Ascending aorta (tissue), 2 donors: ENCODE data around the gene ENTHD1. TPM values are rescaled to one million over a fixed set of nuclear protein-coding genes. Genes with fewer than 3 reads are reported as not detected.

Source experiments
- DNase-seq, 2 donors: peaks; one replicate each; pipeline ENCODE4 v3.0.0-alpha.2; 2019; ENCODE audit warnings: low spot score in 2 of 2
- H3K27ac ChIP-seq, 2 donors: fragments of 200-600 bp; sonication (generic); one replicate each; pipeline ENCODE4 v1.5.1; 2016 to 2017; ENCODE audit warnings: mild to moderate bottlenecking in 1 of 2
- H3K27me3 ChIP-seq: fragments of 200-600 bp; sonication (generic); one replicate; pipeline ENCODE4 v1.5.1; 2017
- H3K36me3 ChIP-seq, 2 donors: fragments of 200-600 bp; sonication (generic); one replicate each; pipeline ENCODE4 v1.5.1; 2016
- H3K4me1 ChIP-seq, 2 donors: fragments of 200-600 bp; sonication (generic); one replicate each; pipeline ENCODE4 v1.5.1; 2016 to 2017; ENCODE audit warnings: mild to moderate bottlenecking in 1 of 2
- H3K4me3 ChIP-seq, 2 donors: fragments of 200-600 bp; sonication (generic); one replicate each; pipeline ENCODE4 v1.5.1; 2016 to 2017; ENCODE audit warnings: mild to moderate bottlenecking in 1 of 2
- H3K9me3 ChIP-seq, 2 donors: fragments of 200-600 bp; sonication (generic); one replicate each; pipeline ENCODE4 v1.5.1; 2016
- CTCF ChIP-seq, 3 experiments: fragments of 200-600 bp in 2 of 3; fragments of 450-650 bp in 1 of 3; sonication (generic) in 2 of 3; IDR thresholded peaks; one replicate each; pipeline ENCODE4 v1.5.1; 2016 to 2019; ENCODE audit warnings: antibody characterized with exemption in 3 of 3, mild to moderate bottlenecking in 1 of 3, moderate library complexity in 1 of 3
- intact Hi-C: fragments of 100-400 bp; cut with DNase I; formaldehyde crosslinking; loops from one replicate; pipeline ENCODE4 v1.15.1; 2023
- total RNA-seq: library from RNA; depleted of rRNA; stranded (reverse); fragments of >200 nt; gene quantifications from one replicate; pipeline ENCODE4 v1.1.0, GENCODE V29; 2016

ENTHD1 gene
- total RNA-seq, 1 donor from 2014 or later = 0.21 TPM

GRCh38 chr22:39924286-39924685 is 30.7 kb upstream of the ENTHD1 start:
- Histone ChIP-seq H3K9me3 (no peaks in the 10 kb centered on the region), H3K36me3 (no peaks in the 10 kb centered on the region), H3K4me1 (no peaks in the 10 kb centered on the region), H3K27ac (no peak overlapping the region), H3K27me3 (no peaks in the 10 kb centered on the region), H3K4me3 (no peak overlapping the region)
- DNase-seq = no peak
- TF ChIP-seq CTCF (IDR thresholded peaks at IDR 0.05) = no peak
- intact Hi-C loops = no loop called here

DNA sequence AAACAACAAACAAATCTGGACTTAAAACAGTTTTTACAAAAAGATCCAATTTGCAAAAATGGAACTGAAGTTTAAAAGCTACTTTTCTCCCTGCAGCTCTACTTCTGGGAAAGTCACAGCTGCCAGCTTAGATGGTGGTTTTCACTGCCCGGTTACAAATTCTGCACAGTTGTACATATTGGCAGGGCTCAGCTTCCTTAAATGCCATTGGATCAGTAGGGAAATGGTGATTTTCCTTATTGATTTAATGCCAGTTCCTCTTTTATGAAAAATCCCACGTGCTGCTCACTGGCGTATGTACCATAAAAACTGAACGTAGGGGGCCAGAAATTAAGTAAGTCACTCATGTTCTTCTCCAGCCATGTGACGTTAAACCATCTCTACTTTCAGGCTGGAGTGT is 30.1 kb upstream of the ENTHD1 start:
- TF ChIP-seq CTCF (IDR thresholded peaks at IDR 0.05) = no peak
- no peaks in the 10 kb centered on the region for H3K27me3 ChIP-seq
- intact Hi-C loops = no loop called here

GRCh38 chr22:39920134-39920743 is 26.7 kb upstream of the ENTHD1 start:
- TF ChIP-seq CTCF (IDR thresholded peaks at IDR 0.05) = no peak
- H3K36me3 ChIP-seq = no peaks in the 10 kb centered on the region
- H3K9me3 ChIP-seq = no peaks in the 10 kb centered on the region
- DNase-seq = no peak
- H3K4me1 ChIP-seq = no peaks in the 10 kb centered on the region
- no peak overlapping the region for H3K4me3 ChIP-seq
- H3K27ac ChIP-seq = no peak overlapping the region
- no peaks in the 10 kb centered on the region for H3K27me3 ChIP-seq
- intact Hi-C loops = no loop called here

More for the DNA sequence above, 30.1 kb upstream of the ENTHD1 start:
- Histone ChIP-seq H3K4me1 (no peaks in the 10 kb centered on the region), H3K9me3 (no peaks in the 10 kb centered on the region), H3K36me3 (no peaks in the 10 kb centered on the region), H3K4me3 (no peak overlapping the region), H3K27ac (no peak overlapping the region)
- DNase-seq = no peak

DNA sequence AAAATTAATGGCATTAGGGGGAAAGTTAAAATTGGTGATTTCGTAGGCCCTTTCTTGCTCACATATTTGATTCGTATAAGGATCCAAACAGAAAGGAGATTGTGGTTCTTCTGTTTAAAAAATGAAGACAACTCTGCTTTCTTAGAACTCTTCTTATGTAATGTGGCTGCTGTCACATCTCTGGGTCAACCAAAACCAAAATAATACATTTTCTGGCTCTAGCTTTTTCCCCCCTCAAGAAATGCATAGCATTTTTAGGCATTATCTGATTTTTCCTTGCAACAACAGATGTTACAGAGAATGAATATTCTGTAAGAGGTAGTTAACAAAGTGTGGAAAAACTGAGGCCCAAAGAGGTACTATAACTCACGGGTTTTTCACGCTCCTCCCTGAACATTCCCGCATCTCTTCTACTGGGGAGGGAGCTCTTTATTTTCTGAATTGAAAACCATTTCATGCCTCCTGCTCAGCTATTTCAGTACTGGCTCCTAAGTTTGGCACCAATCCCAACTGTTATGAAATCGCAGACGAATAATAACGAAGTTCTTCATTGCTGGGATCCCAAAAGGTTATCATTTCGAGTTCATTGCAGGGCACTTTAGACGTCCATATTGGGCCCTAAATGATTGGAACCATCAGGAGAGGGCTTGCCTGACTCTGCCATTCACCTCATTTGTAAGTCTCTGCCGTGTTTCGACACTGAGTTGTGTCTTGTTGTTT is 24.4 kb upstream of the ENTHD1 start:
- Histone ChIP-seq H3K4me3 (no peak overlapping the region), H3K9me3 (no peaks in the 10 kb centered on the region), H3K36me3 (no peaks in the 10 kb centered on the region), H3K27me3 (no peaks in the 10 kb centered on the region), H3K27ac (no peak overlapping the region), H3K4me1 (no peaks in the 10 kb centered on the region)
- no peak for DNase-seq
- intact Hi-C loops = no loop called here
- no peak for TF ChIP-seq CTCF (IDR thresholded peaks at IDR 0.05)

GRCh38 chr22:39917197-39917643 is 23.7 kb upstream of the ENTHD1 start:
- Histone ChIP-seq H3K9me3 (no peaks in the 10 kb centered on the region), H3K4me1 (no peaks in the 10 kb centered on the region), H3K4me3 (no peak overlapping the region), H3K27me3 (no peaks in the 10 kb centered on the region), H3K27ac (no peak overlapping the region), H3K36me3 (no peaks in the 10 kb centered on the region)
- intact Hi-C loops = no loop called here
- DNase-seq = no peak
- TF ChIP-seq CTCF (IDR thresholded peaks at IDR 0.05) = no peak
